B cell (primary cell): ENCODE results near the gene SWSAP1. TPM values are rescaled to one million over a fixed set of nuclear protein-coding genes. Genes with fewer than 3 reads are reported as not detected.

ENCODE experiments used
- ATAC-seq: fragments of 200-7000 bp; cut with Tn5 transposase; one replicate; pipeline ENCODE4 v1.10.0; 2021; ENCODE audit warnings: low read depth, mild to moderate bottlenecking, moderate number of reproducible peaks, moderate library complexity
- CTCF ChIA-PET: fragments of 350-600 bp; sonication (Branson Sonifier 250); formaldehyde crosslinking; loops from one replicate; lab custom pipeline; 2021; ENCODE audit warnings: antibody characterized with exemption, inconsistent platforms; lab: Charles Lee
- POLR2A ChIA-PET: fragments of 350-600 bp; sonication (Branson Sonifier 250); formaldehyde crosslinking; loops from one replicate; lab custom pipeline; 2021; ENCODE audit warnings: antibody characterized with exemption; lab: Charles Lee
- DNase-seq: peaks from one replicate; pipeline ENCODE4 v3.0.0; 2013
- H2AFZ ChIP-seq: 2 replicates; pipeline ENCODE4 v1.6.1; 2012; ENCODE audit warnings: mild to moderate bottlenecking, low read depth, low read length; ENCODE audit not compliant: insufficient read depth, poor library complexity, severe bottlenecking
- H3K27ac ChIP-seq, 2 donors: 1 replicate in 1 of 2; 2 replicates in 1 of 2; pipeline ENCODE4 v1.5.1; 2012 to 2013; ENCODE audit warnings: low read length in 2 of 2, mild to moderate bottlenecking in 2 of 2, moderate library complexity in 1 of 2
- H3K27me3 ChIP-seq, 4 experiments: fragments of 200-600 bp in 1 of 4; sonication (generic) in 1 of 4; replicated peaks in 1 of 4; 1 replicate in 2 of 4; 2 replicates in 2 of 4; pipeline versions ENCODE4 v1.6.1 to v1.7.0; 2013 to 2016; ENCODE audit warnings: low read length in 3 of 4, mild to moderate bottlenecking in 2 of 4, mixed read lengths in 1 of 4, moderate library complexity in 1 of 4; ENCODE audit not compliant: insufficient read depth in 4 of 4, control insufficient read depth in 3 of 4; ENCODE audit errors: control extremely low read depth in 1 of 4
- H3K36me3 ChIP-seq, 2 experiments: replicated peaks in 1 of 2; 1 replicate in 1 of 2; 2 replicates in 1 of 2; pipeline versions ENCODE4 v1.6.1 to v1.7.1; 2013; ENCODE audit warnings: low read length in 1 of 2; ENCODE audit not compliant: insufficient read depth in 2 of 2, control insufficient read depth in 1 of 2; ENCODE audit errors: control extremely low read depth in 1 of 2, extremely low read depth in 1 of 2
- H3K4me1 ChIP-seq, 2 donors: fragments of 200-600 bp in 1 of 2; sonication (generic) in 1 of 2; 1 replicate in 1 of 2; 2 replicates in 1 of 2; pipeline versions ENCODE4 v1.5.1 to v1.6.1; 2013 to 2017; ENCODE audit warnings: low read length in 2 of 2; ENCODE audit not compliant: control insufficient read depth in 2 of 2, insufficient read depth in 2 of 2
- H3K4me2 ChIP-seq: replicated peaks from 2 replicates; pipeline ENCODE3; 2012; ENCODE audit warnings: mild to moderate bottlenecking, low read depth, low read length; ENCODE audit not compliant: poor library complexity, severe bottlenecking
- H3K4me3 ChIP-seq, 5 experiments: fragments of 200-600 bp in 1 of 5; sonication (generic) in 1 of 5; 1 replicate in 3 of 5; 2 replicates in 2 of 5; pipeline versions ENCODE4 v1.5.1 to v1.7.0; 2011 to 2016; ENCODE audit warnings: low read length in 4 of 5, mild to moderate bottlenecking in 4 of 5, low read depth in 2 of 5, control low read depth in 1 of 5, moderate library complexity in 1 of 5; ENCODE audit not compliant: insufficient read depth in 1 of 5; ENCODE audit errors: control extremely low read depth in 1 of 5, extremely low read depth in 1 of 5
- H3K79me2 ChIP-seq: fragments of 200-600 bp; sonication (generic); one replicate; pipeline ENCODE4 v1.6.0; 2016; ENCODE audit warnings: low read length; ENCODE audit not compliant: control insufficient read depth, insufficient read depth
- H3K9ac ChIP-seq: fragments of 200-600 bp; sonication (generic); 2 replicates; pipeline ENCODE4 v1.6.1; 2017; ENCODE audit warnings: mild to moderate bottlenecking, low read length, moderate library complexity
- H3K9me3 ChIP-seq, 3 donors: one replicate each; pipeline versions ENCODE4 v1.6.1 to v1.7.1; 2013; ENCODE audit warnings: low read length in 2 of 3; ENCODE audit not compliant: control insufficient read depth in 2 of 3, insufficient read depth in 1 of 3; ENCODE audit errors: control extremely low read depth in 1 of 3
- H4K20me1 ChIP-seq: 2 replicates; pipeline ENCODE4 v1.6.0; 2012; ENCODE audit warnings: mild to moderate bottlenecking, low read length; ENCODE audit not compliant: insufficient read depth, control insufficient read depth, poor library complexity, severe bottlenecking
- H3K27ac Mint-ChIP-seq: one replicate; pipeline ENCODE4 v1.8.0; 2021; ENCODE audit warnings: mixed read lengths
- H3K27me3 Mint-ChIP-seq: one replicate; pipeline ENCODE4 v1.8.0; 2021; ENCODE audit warnings: mixed read lengths
- H3K4me1 Mint-ChIP-seq: one replicate; pipeline ENCODE4 v1.8.0; 2021; ENCODE audit warnings: mixed read lengths
- H3K4me3 Mint-ChIP-seq: one replicate; pipeline ENCODE4 v1.8.0; 2021; ENCODE audit warnings: mixed read lengths
- H3K9me3 Mint-ChIP-seq: one replicate; pipeline ENCODE4 v1.8.0; 2022; ENCODE audit warnings: mixed read lengths; ENCODE audit not compliant: insufficient read depth
- CTCF ChIP-seq: fragments of 200-600 bp; IDR thresholded peaks from one replicate; pipeline ENCODE4 v1.8.0; 2022; ENCODE audit warnings: antibody characterized with exemption, mild to moderate bottlenecking
- EZH2 ChIP-seq: IDR thresholded peaks from 2 replicates; pipeline ENCODE4 v1.6.1; 2012; ENCODE audit warnings: borderline replicate concordance, low read depth, mild to moderate bottlenecking, moderate library complexity, low read length; ENCODE audit not compliant: insufficient read depth, poor library complexity, severe bottlenecking
- WGBS: methylation state at CpG from one replicate; pipeline ENCODE4 v1.1.5; 2013; ENCODE audit warnings: missing lambda C conversion rate; ENCODE audit not compliant: insufficient coverage; 5-methylcytosine and 5-hydroxymethylcytosine counted together
- intact Hi-C: fragments of 100-400 bp; cut with micrococcal nuclease; formaldehyde crosslinking; loops from one replicate; pipeline ENCODE4 v1.10.0; 2022
- polyA plus RNA-seq: library from polyadenylated mRNA; depleted of rRNA; stranded (reverse); fragments of >200 nt; gene quantifications from 2 replicates; pipeline ENCODE4 v1.2.3, GENCODE V29; 2012
- total RNA-seq, 2 donors: library from RNA; stranded (reverse); fragments of 120-200 nt in 1 of 2; gene quantifications; 1 replicate in 1 of 2; 2 replicates in 1 of 2; pipeline versions ENCODE4 v1.2.3 to v1.2.4, GENCODE V29; 2013 to 2022

SWSAP1 gene
- total and polyA plus RNA-seq, 2 donors (not counting 1 experiment from before 2014, with no cell fraction given), result 5.0 to 7.6 TPM

- ChIA-PET POLR2A (no interaction called here), CTCF (no interaction called here)
- H3K27me3 Mint-ChIP-seq, result peaks cover 13% of the 10 kb centered on the region
- 90% methylated on average over 8 of the region's 11 CpGs for WGBS
- no peak overlapping the region for H2AFZ ChIP-seq
- no peak overlapping the region for H3K27ac ChIP-seq
- no peak for TF ChIP-seq CTCF
- no peak for TF ChIP-seq EZH2
- H3K4me3 Mint-ChIP-seq, result no peak overlapping the region
- H3K9me3 ChIP-seq, result peaks cover 0 to 12% (median 0%) of the 10 kb centered on the region in 3 donors
- no peak overlapping the region for H3K9ac ChIP-seq
- ATAC-seq (no peak), DNase-seq (no peak)
- peaks cover 0 to 11% (median 4%) of the 10 kb centered on the region in 4 experiments for H3K27me3 ChIP-seq
- no peaks in the 10 kb centered on the region for H3K36me3 ChIP-seq
- no peaks in the 10 kb centered on the region for H3K9me3 Mint-ChIP-seq
- H4K20me1 ChIP-seq, result no peaks in the 10 kb centered on the region
- H3K4me1 Mint-ChIP-seq, result peaks cover 15% of the 10 kb centered on the region
- H3K27ac Mint-ChIP-seq, result no peak overlapping the region
- intact Hi-C loops, result no loop called here
- peaks cover 4 to 7% of the 10 kb centered on the region in 2 donors for H3K4me1 ChIP-seq
- no peak overlapping the region for H3K4me2 ChIP-seq
- H3K79me2 ChIP-seq, result no peaks in the 10 kb centered on the region
- H3K4me3 ChIP-seq, result no peak overlapping the region
These were observed 17.6 kb upstream of the SWSAP1 start for GRCh38 chr19:11356676-11357550.

GRCh38 chr19:11359421-11359820 lies 15.0 kb upstream of the SWSAP1 start:
- CTCF ChIA-PET, result no interaction called here
- no peak overlapping the region for H3K9ac ChIP-seq
- no peak for ATAC-seq

More at GRCh38 chr19:11359421-11359820, 15.0 kb upstream of the SWSAP1 start:
- POLR2A ChIA-PET, result no interaction called here
- no peaks in the 10 kb centered on the region for H3K79me2 ChIP-seq
- intact Hi-C loops, result no loop called here
- no peaks in the 10 kb centered on the region for H3K36me3 ChIP-seq
- H3K27ac ChIP-seq, result no peak overlapping the region
- peaks cover 11% of the 10 kb centered on the region for H3K27me3 Mint-ChIP-seq
- TF ChIP-seq CTCF (no peak), EZH2 (no peak)
- peaks cover 0 to 11% (median 4%) of the 10 kb centered on the region in 4 experiments for H3K27me3 ChIP-seq
- no peak overlapping the region for H3K4me3 ChIP-seq
- DNase-seq, result no peak
- H3K9me3 ChIP-seq, result peaks cover 0 to 12% (median 0%) of the 10 kb centered on the region in 3 donors
- no peak overlapping the region for H2AFZ ChIP-seq
- H3K4me3 Mint-ChIP-seq, result no peak overlapping the region
- H3K4me1 Mint-ChIP-seq, result peaks cover 13% of the 10 kb centered on the region
- 98% methylated on average over 10 of the region's 11 CpGs for WGBS
- no peaks in the 10 kb centered on the region for H4K20me1 ChIP-seq
- H3K9me3 Mint-ChIP-seq, result no peaks in the 10 kb centered on the region
- no peak overlapping the region for H3K4me2 ChIP-seq
- H3K27ac Mint-ChIP-seq, result no peak overlapping the region
- peaks cover 4 to 7% of the 10 kb centered on the region in 2 donors for H3K4me1 ChIP-seq
